GM18909 (cell line): ENCODE measurements around the gene COA1.
"Not testable (repeated sequence)": the region's sequence is repeated elsewhere in the genome, so short reads cannot be mapped to it uniquely, and the experiment has no call there.

ENCODE experiments used
- ATAC-seq: cut with Tn5 transposase; IDR thresholded peaks from one replicate; pipeline ENCODE4 v1.9.1; 2021; ENCODE audit warnings: mild to moderate bottlenecking; ENCODE audit not compliant: unreplicated experiment, poor library complexity

Gene COA1, protein sequence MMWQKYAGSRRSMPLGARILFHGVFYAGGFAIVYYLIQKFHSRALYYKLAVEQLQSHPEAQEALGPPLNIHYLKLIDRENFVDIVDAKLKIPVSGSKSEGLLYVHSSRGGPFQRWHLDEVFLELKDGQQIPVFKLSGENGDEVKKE

DNA sequence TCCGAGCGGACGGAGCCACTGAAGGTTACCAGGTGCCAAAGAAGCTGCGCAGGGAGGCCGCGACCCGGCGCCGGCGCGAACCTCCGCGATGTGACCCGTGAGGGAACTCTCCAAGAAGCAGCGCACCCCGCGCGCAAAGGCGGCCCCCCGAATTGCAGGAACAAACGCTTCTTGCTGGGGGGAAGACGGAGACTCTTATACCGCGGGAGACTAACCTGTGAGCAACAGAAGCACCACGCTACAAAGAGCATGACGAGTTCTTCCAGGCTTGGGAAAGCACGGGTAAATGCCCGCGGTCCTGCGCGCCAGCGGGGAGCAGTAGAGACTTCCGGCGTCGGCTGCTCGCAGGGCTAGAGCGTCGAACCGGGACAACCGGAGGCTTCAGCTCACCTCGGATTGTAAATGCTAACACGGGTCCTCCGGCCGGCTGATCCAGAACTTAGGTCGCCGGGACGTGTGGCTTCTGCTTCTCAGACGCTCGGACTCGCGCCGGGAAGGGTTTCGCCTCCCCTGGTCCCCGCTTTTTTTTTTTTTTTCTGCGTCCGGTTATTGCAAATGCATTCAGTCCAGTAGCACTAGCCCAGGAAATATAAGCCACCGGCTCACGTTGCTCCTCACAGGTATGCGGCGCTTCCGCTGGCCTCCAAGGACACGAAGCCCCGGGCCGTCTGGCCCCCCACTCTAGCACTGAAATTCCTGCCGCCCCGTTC, at the start of gene COA1:
Gene COA1, minus strand, starts transcription at position 310 of the 710 bp plus-strand sequence. CDS start 80,909 bp downstream, outside the sequence.
- ATAC-seq: peak; percentile 88

GRCh38 chr7:43778293-43779044, 49.1 kb upstream of the COA1 start:
- ATAC-seq: not testable (repeated sequence)

- ATAC-seq: not testable (repeated sequence)
Measured at GRCh38 chr7:43775255-43775654, 45.9 kb upstream of the COA1 start.

DNA sequence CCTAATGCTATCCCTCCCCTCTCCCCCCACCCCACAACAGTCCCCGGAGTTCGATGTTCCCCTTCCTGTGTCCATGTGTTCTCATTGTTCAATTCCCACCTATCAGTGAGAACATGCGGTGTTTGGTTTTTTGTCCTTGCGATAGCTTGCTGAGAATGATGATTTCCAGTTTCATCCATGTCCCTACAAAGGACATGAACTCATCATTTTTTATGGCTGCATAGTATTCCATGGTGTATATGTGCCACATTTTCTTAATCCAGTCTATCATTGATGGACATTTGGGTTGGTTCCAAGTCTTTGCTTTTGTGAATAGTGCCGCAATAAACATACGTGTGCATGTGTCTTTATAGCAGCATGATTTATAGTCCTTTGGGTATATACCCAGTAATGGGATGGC, 43.9 kb upstream of the COA1 start:
- not testable (repeated sequence) for ATAC-seq

DNA sequence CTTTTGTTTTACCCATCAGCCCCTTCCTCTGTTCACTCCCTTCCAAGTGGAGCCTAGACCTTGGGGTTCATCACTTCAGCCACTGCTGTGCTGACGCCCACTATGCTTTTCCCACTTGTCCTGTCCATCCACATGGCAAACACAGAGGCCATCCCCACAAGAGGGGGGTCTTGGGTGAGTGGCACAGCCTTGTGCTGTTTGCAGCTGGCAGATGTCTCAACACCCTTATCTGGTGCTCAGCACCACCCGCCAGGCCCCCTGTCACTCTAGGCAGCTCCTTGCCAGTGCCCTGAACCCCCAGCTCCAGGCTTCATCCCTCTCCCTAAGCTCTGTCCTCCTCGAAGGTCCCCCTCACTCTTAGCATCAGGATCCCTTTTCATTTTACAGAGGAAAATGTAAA, 42.2 kb upstream of the COA1 start:
- no peak for ATAC-seq

- ATAC-seq: no peak
Measured at GRCh38 chr7:43771128-43771527, 41.8 kb upstream of the COA1 start.

- no peak for ATAC-seq
Measured at GRCh38 chr7:43769791-43770465, 40.6 kb upstream of the COA1 start.

GRCh38 chr7:43769281-43769680, 40.0 kb upstream of the COA1 start:
- no peak for ATAC-seq

- no peak for ATAC-seq
Measured at GRCh38 chr7:43768887-43769272, 39.6 kb upstream of the COA1 start.

DNA sequence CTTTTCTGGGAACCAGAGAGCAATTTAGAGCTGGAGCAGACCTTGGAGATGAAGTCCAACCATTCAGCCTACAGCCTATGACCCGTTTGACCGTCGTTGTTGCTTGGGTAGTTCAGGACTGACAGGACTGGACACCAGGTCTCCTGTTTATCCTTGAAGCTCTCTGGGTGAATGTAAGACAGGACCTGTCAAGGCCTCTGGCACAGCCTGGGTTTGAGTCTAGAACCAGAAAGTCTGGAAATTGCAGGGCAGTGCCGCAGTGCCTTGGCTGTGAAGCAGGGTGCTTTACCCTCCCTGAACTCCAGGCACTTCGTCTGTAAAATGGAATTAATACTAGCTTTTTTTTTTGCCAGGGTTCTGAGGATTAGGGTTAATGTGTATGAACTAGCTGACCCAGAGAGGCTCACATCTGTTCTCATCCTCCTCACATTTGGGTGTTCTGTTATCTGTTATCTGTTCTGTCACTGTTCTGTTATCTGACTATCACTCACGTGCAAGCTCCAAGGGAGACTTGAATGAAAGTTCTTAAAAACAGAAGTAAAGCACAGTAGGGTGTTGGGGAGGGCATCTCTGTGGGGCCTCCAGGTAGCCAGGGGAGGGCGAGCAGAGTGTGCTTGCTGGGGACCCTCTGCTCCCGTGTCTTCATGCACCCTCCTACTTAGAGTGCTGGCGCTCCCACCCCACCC, 39.0 kb upstream of the COA1 start:
- no peak for ATAC-seq

DNA sequence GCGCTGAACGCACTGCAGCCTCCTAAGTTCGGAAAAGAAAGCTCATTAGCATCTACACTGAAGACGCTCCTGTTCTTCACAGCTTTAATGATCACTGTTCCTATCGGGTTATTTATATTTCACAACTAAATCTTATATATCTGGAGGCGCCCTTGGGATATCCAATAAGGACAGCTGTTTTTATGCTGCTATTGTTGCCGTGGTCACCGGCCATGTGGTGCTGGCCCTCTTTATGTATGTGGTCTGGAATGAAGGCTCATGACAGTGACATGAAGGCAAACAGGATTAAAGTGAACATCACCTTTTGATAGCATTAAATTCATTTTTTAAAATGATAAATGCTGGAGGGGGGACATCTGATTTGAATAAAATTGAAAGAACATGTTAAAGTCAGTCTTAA, 38.0 kb upstream of the COA1 start:
- no peak for ATAC-seq

GRCh38 chr7:43766564-43766963, 37.2 kb upstream of the COA1 start:
- no peak for ATAC-seq

DNA sequence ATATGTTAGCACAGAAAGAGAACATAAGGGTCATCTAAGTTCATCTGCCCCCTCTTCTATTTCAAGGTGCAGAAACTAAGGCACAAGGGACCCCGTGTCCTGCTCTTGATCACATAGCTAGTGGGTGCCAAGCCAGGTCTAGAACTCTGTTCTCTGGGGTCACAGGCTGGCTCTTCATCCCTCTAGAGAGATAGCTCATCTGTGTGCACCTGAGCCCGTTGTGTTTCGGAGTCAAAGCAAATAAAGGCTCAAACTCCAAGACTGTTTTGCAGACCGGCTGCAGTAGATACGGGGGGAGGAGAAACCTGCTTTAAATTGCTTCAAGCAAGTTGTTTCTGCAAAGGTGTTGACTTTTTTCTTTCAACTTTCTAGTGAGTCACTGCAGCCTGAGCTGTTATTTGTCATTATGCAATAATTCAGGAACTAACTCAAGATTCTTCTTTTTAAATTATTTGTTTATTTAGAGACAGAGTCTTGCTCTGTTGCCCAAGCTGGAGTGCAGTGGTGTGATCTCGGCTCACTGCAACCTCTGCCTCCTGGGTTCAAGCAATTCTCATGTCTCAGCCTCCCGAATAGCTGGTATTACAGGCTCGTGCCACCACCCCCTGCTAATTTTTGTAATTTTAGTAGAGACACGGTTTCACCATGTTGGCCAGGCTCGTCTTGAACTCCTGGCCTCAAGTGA, 35.6 kb upstream of the COA1 start:
- ATAC-seq: no peak

DNA sequence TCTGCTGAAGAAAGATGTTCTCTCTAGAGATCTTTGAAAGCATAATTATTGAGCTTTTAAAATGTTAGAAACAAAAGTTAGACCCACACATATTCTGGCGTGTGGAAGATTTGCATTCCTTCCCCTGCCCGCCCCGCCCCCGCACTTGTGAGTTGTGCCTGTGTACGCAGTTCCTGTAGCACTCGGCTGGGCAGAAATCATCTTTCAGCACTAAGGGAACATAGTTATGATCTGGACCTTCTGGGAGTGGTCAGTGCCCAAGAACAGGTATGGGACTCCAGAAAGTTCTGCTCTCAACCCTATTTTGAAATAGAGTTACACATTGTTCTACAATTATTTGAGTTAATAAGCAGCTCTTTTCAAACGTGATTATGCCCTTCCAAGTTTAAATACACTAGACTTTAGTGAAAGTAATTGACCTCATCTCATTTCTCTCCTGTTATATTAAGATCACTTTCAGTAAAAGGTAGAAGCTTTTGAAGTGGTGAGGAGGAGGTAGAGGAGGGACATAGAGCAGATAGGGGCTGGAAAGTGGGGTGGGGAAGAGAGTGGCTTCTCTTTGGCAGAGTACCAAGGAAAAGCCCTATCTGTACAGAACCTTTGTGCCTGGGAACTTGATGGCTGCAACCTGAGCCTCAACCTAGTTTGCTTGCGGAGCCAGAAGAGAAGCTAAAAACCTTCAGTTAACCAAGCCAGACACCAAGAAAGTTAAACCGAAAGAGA, 34.9 kb upstream of the COA1 start:
- ATAC-seq: peak; percentile 54

DNA sequence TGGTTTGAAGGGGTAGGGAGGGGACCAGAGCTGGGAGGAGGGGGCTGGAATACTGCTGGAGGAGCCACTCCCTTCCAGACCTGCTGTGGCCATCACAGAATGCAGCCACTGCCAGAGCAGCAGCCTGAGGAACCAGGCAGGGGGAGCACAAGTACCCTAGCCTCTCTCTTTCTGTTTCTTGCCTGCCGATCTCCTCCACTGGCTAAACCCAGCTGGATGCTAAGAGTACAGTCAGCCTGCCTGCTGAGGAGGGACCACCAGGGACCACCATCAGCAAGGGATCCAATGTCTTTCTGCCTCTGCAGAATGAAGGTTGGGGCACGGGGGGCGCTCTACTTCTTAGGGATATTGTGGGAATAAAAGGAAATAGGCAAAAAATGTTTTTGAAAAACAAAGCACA, 33.9 kb upstream of the COA1 start:
- no peak for ATAC-seq

- no peak for ATAC-seq
Measured at GRCh38 chr7:43761938-43762692, 32.8 kb upstream of the COA1 start.

DNA sequence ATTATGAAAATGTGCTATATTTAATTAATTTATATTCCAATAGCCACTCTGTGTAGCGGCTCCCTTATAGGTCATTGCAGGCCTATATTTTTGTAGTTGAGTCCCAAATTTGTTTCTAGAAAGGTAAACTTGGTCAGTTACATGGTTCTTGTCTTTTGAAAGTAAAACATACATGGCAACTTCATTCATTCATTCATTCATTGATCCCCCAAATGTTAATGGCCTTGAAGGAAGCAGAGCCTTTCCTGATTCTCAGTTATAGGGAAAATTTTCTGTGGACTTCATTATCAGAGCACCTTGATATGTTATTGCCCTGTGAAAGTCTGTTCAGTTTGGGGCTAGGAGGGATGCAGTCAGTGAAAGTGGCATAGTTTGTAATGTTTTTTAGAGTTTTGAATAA, 32.1 kb upstream of the COA1 start:
- no peak for ATAC-seq

DNA sequence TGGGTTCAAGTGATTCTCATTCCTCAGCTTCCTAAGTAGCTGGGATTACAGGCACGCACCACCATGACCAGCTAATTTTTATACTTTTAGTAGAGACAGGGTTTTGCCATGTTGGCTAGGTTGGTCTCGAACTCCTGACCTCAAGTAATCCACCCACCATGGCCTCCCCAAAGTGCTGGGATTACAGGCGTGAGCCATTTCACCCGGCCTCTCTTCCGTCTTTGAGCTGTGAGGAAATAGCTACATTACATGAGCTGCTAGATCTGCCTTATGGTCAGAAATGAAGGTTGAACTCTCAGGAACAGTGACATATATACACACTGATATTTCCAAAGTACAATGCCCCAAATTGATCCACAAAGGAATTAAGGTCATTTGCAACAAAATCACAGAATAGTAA, 31.5 kb upstream of the COA1 start:
- ATAC-seq: no peak
